Neural cell (in vitro differentiated cells): ENCODE results near the gene SMARCA4.

Source experiments
- EZH2 ChIP-seq: fragments of 200-600, 300-800 bp; shearing (Covaris generic), sonication (generic); IDR thresholded peaks from 2 replicates; pipeline ENCODE4 v1.6.1; 2014; ENCODE audit warnings: antibody characterized with exemption, low read length, borderline replicate concordance, mild to moderate bottlenecking; ENCODE audit not compliant: insufficient read depth, poor library complexity, severe bottlenecking
- MXI1 ChIP-seq: fragments of 450-650 bp; conservative IDR thresholded peaks from 2 replicates; pipeline ENCODE4 v1.6.1; 2014; ENCODE audit warnings: antibody characterized with exemption, mild to moderate bottlenecking; ENCODE audit not compliant: poor library complexity, severe bottlenecking
- POLR2AphosphoS5 ChIP-seq: IDR thresholded peaks from 2 replicates; pipeline ENCODE4 v1.6.1; 2012
- SMC3 ChIP-seq: fragments of 450-650 bp; conservative IDR thresholded peaks from 2 replicates; pipeline ENCODE4 v1.6.1; 2014; ENCODE audit warnings: antibody characterized with exemption, mild to moderate bottlenecking, moderate library complexity; ENCODE audit not compliant: poor library complexity
- TAF1 ChIP-seq: IDR thresholded peaks from 2 replicates; pipeline ENCODE4 v1.6.1; 2012; ENCODE audit warnings: low read depth
- TF ChIP-seq, protein P1 (sequence below): fragments of 450-650 bp; IDR thresholded peaks from 2 replicates; pipeline ENCODE4 v1.5.1; 2014; ENCODE audit warnings: antibody characterized with exemption, mild to moderate bottlenecking, moderate library complexity; ENCODE audit not compliant: poor library complexity, severe bottlenecking

DNA sequence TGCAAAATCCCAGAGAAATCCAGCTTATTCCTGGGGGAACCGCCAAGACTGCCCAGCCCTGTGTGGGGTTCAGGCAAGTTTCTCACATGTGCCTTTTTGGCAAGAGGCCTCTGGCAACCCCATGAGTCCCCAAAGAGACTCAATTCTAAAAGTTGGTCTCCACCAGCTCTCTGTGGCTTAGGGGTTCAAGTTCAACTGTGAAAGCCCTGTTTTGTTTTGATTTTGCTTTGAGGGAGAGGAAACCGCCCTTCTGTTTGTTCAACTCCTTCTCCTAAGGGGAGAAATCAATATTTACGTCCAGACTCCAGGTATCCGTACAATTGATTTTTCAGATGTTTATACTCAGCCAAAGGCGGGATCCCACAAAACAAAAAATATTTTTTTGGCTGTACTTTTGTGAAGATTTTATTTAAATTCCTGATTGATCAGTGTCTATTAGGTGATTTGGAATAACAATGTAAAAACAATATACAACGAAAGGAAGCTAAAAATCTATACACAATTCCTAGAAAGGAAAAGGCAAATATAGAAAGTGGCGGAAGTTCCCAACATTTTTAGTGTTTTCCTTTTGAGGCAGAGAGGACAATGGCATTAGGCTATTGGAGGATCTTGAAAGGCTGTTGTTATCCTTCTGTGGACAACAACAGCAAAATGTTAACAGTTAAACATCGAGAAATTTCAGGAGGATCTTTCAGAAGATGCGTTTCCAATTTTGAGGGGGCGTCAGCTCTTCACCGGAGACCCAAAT lies 127.8 kb downstream of the SMARCA4 start:
- TF ChIP-seq, protein P1, sequence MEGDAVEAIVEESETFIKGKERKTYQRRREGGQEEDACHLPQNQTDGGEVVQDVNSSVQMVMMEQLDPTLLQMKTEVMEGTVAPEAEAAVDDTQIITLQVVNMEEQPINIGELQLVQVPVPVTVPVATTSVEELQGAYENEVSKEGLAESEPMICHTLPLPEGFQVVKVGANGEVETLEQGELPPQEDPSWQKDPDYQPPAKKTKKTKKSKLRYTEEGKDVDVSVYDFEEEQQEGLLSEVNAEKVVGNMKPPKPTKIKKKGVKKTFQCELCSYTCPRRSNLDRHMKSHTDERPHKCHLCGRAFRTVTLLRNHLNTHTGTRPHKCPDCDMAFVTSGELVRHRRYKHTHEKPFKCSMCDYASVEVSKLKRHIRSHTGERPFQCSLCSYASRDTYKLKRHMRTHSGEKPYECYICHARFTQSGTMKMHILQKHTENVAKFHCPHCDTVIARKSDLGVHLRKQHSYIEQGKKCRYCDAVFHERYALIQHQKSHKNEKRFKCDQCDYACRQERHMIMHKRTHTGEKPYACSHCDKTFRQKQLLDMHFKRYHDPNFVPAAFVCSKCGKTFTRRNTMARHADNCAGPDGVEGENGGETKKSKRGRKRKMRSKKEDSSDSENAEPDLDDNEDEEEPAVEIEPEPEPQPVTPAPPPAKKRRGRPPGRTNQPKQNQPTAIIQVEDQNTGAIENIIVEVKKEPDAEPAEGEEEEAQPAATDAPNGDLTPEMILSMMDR: no peak
- TF ChIP-seq POLR2AphosphoS5 (no peak), SMC3 (no peak), TAF1 (no peak), EZH2 (no peak), MXI1 (no peak)
